OCI-LY7 (cell line): ENCODE measurements around the gene STX18. TPM values are rescaled to one million over a fixed set of nuclear protein-coding genes. Genes with fewer than 3 reads are reported as not detected.

Source experiments
- BruUV-seq: library from RNA; stranded (reverse); fragments of 400-500 nt; replicated peaks from 2 replicates; lab custom pipeline; 2021; lab: Mats Ljungman, UMichigan
- CTCF ChIA-PET: fragments of 300-600 bp; sonication (Branson Sonifier 250); formaldehyde crosslinking; loops from one replicate; lab custom pipeline; 2022; ENCODE audit warnings: antibody characterized with exemption; ENCODE audit not compliant: unreplicated experiment; lab: Charles Lee
- POLR2A ChIA-PET: fragments of 300-600 bp; sonication (Branson Sonifier 250); formaldehyde crosslinking; loops from one replicate; lab custom pipeline; 2022; ENCODE audit warnings: antibody characterized with exemption; lab: Charles Lee
- DNase-seq: peaks from one replicate; pipeline ENCODE4 v3.0.0-alpha.2; 2015; ENCODE audit warnings: low spot score
- H2AFZ ChIP-seq: fragments of 200-600 bp; sonication (generic), shearing (Covaris generic); 2 replicates; pipeline ENCODE4 v1.6.1; 2014; ENCODE audit warnings: mild to moderate bottlenecking, antibody characterized with exemption, low read length, moderate library complexity
- H3K27ac ChIP-seq: fragments of 200-600 bp; sonication (generic); 2 replicates; pipeline ENCODE4 v1.5.1; 2014; ENCODE audit warnings: mixed run types, low read depth, mild to moderate bottlenecking, moderate library complexity, low read length, inconsistent platforms; ENCODE audit not compliant: poor library complexity, severe bottlenecking
- H3K36me3 ChIP-seq: fragments of 200-600 bp; sonication (generic); 2 replicates; pipeline ENCODE4 v1.6.1; 2014; ENCODE audit warnings: mild to moderate bottlenecking, antibody characterized with exemption, low read length, moderate library complexity, mixed read lengths; ENCODE audit not compliant: insufficient read depth
- H3K4me1 ChIP-seq: fragments of 200-600 bp; sonication (generic); 2 replicates; pipeline ENCODE4 v1.5.1; 2014; ENCODE audit warnings: mild to moderate bottlenecking, low read length; ENCODE audit not compliant: insufficient read depth, poor library complexity, severe bottlenecking
- H3K4me2 ChIP-seq: fragments of 200-600 bp; sonication (generic); 2 replicates; pipeline ENCODE4 v1.6.1; 2014; ENCODE audit warnings: mild to moderate bottlenecking, low read length
- H3K4me3 ChIP-seq: fragments of 200-600 bp; sonication (generic); 2 replicates; pipeline ENCODE4 v1.5.1; 2014; ENCODE audit warnings: mild to moderate bottlenecking, low read depth, low read length; ENCODE audit not compliant: poor library complexity, severe bottlenecking
- H3K79me2 ChIP-seq: fragments of 200-600 bp; sonication (generic); 2 replicates; pipeline ENCODE4 v1.6.1; 2016; ENCODE audit warnings: low read depth, mild to moderate bottlenecking, low read length, moderate library complexity, mixed read lengths; ENCODE audit not compliant: insufficient read depth
- H3K9me2 ChIP-seq: fragments of 200-600 bp; sonication (generic); 2 replicates; pipeline ENCODE4 v1.6.1; 2016; ENCODE audit warnings: mild to moderate bottlenecking, low read length, mixed read lengths; ENCODE audit not compliant: insufficient read depth
- H3K9me3 ChIP-seq: fragments of 200-600 bp; sonication (generic); 2 replicates; pipeline ENCODE4 v1.6.1; 2014; ENCODE audit warnings: mild to moderate bottlenecking, mixed run types, low read length, mixed read lengths
- H4K20me1 ChIP-seq: fragments of 200-600 bp; sonication (generic); 2 replicates; pipeline ENCODE4 v1.6.1; 2014; ENCODE audit warnings: mild to moderate bottlenecking, antibody characterized with exemption, low read length, moderate library complexity, mixed read lengths; ENCODE audit not compliant: insufficient read depth
- CTCF ChIP-seq: fragments of 200-600 bp; sonication (generic); conservative IDR thresholded peaks from 2 replicates; pipeline ENCODE4 v1.5.1; 2014; ENCODE audit warnings: mild to moderate bottlenecking, antibody characterized with exemption, low read length, moderate library complexity, mixed read lengths
- EZH2phosphoT487 ChIP-seq: fragments of 200-600 bp; sonication (generic); IDR thresholded peaks from 2 replicates; pipeline ENCODE4 v1.6.1; 2018; ENCODE audit warnings: low read depth, borderline replicate concordance, mild to moderate bottlenecking, mixed run types, antibody characterized with exemption, low read length, moderate library complexity, mixed read lengths
- intact Hi-C: fragments of 100-400 bp; cut with micrococcal nuclease; formaldehyde crosslinking; loops from one replicate; pipeline ENCODE4 v1.10.0; 2022; ENCODE audit not compliant: unreplicated experiment
- total RNA-seq, 2 experiments: library from RNA; depleted of rRNA in 1 of 2; stranded (reverse); fragments of >200 nt in 1 of 2; shearing (Covaris generic) in 1 of 2; gene quantifications; 2 replicates each; pipeline ENCODE4 v1.2.3, GENCODE V29; 2014 to 2022

Gene STX18
- total RNA-seq, 2 experiments from 2014 or later = 30.6 to 35.2 TPM

DNA sequence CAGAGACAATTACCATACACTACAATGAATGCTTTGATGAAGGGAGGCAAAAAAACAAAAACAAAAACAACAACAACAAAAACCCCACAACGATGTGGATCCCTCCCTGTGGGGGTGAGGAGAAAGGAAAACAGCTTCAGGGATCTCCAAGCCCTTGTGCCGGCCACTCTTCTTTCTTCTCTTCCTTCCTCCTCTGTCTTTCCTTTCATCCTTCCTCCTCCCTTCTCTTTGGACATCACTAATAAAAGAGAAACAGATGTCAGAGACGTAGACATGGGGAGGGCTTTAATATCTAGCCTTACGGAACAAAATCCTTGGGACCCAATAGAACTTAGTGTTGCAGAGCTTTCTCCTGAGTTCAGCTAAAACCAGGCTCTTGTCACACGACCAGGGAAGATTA, 18.8 kb upstream of the STX18 start:
- Histone ChIP-seq H3K79me2 (no peaks in the 10 kb centered on the region), H2AFZ (no peak overlapping the region), H3K27ac (no peak overlapping the region), H3K9me2 (no peaks in the 10 kb centered on the region), H3K36me3 (peaks cover 54% of the 10 kb centered on the region), H3K9me3 (no peaks in the 10 kb centered on the region), H3K4me3 (no peak overlapping the region), H3K4me2 (no peak overlapping the region), H3K4me1 (no peaks in the 10 kb centered on the region), H4K20me1 (no peaks in the 10 kb centered on the region)
- ChIA-PET CTCF (no interaction called here), POLR2A (no interaction called here)
- no TSS peak for BruUV-seq
- intact Hi-C loops = no loop called here
- TF ChIP-seq EZH2phosphoT487 (no peak), CTCF (no peak)
- DNase-seq = no peak

GRCh38 chr4:4560136-4560535, 18.3 kb upstream of the STX18 start:
- intact Hi-C loops = no loop called here
- H3K27ac ChIP-seq = no peak overlapping the region
- no peak overlapping the region for H2AFZ ChIP-seq
- no peaks in the 10 kb centered on the region for H4K20me1 ChIP-seq
- H3K79me2 ChIP-seq = no peaks in the 10 kb centered on the region
- H3K4me3 ChIP-seq = no peak overlapping the region
- H3K4me2 ChIP-seq = no peak overlapping the region
- H3K4me1 ChIP-seq = no peaks in the 10 kb centered on the region
- BruUV-seq = no TSS peak
- DNase-seq = no peak
- no peaks in the 10 kb centered on the region for H3K9me3 ChIP-seq
- CTCF ChIA-PET = no interaction called here
- POLR2A ChIA-PET = interaction anchor here (0.7 kb wide), 1 partner anchor 18 kb away, joined by 3 read pairs; no protein-coding TSS in a partner anchor
- H3K36me3 ChIP-seq = peaks cover 53% of the 10 kb centered on the region
- TF ChIP-seq CTCF = no peak
- no peak for TF ChIP-seq EZH2phosphoT487
- H3K9me2 ChIP-seq = no peaks in the 10 kb centered on the region

DNA sequence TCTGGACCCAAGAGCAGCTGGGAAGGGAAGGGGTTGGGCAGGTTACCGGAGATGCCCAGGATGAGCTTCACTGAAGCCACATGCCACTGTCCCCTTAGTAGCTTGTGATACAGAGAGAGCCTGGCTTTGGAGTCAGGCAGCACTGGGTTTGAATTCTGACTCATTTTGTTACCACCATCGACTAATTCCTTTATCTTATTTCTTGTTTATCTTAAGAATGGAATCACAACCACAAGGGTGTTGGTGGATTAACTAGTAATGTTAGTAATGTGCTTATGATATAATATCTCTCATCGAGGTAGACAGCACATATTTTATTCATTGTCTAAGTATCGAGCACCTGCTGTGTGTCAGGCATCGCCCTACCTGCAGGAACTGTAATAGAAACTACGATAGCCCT, 17.7 kb upstream of the STX18 start:
- H3K27ac ChIP-seq = no peak overlapping the region
- H3K36me3 ChIP-seq = peaks cover 53% of the 10 kb centered on the region
- no peaks in the 10 kb centered on the region for H4K20me1 ChIP-seq
- H3K9me3 ChIP-seq = no peaks in the 10 kb centered on the region
- no TSS peak for BruUV-seq
- no peak for DNase-seq
- H2AFZ ChIP-seq = no peak overlapping the region
- ChIA-PET CTCF (no interaction called here), POLR2A (interaction anchor here (0.7 kb wide), 1 partner anchor 18 kb away, joined by 3 read pairs; no protein-coding TSS in a partner anchor)
- no peaks in the 10 kb centered on the region for H3K79me2 ChIP-seq
- H3K4me3 ChIP-seq = no peak overlapping the region
- intact Hi-C loops = no loop called here
- no peaks in the 10 kb centered on the region for H3K9me2 ChIP-seq
- no peaks in the 10 kb centered on the region for H3K4me1 ChIP-seq
- TF ChIP-seq CTCF = no peak
- TF ChIP-seq EZH2phosphoT487 = no peak
- H3K4me2 ChIP-seq = no peak overlapping the region
